PC-9 (cell line): ENCODE measurements around the gene SLC25A21.

Source experiments
- EZH2 ChIP-seq: fragments of 200-600 bp; sonication (generic); IDR thresholded peaks from 2 replicates; pipeline ENCODE4 v1.8.0; 2017; ENCODE audit warnings: antibody characterized with exemption, low read depth
- TF ChIP-seq, protein P1 (sequence below): fragments of 200-600 bp; sonication (generic); conservative IDR thresholded peaks from 2 replicates; pipeline ENCODE4 v1.6.1; 2017; ENCODE audit warnings: mixed run types, antibody characterized with exemption, mild to moderate bottlenecking, moderate library complexity

- no peak for TF ChIP-seq EZH2
- TF ChIP-seq, protein P1, sequence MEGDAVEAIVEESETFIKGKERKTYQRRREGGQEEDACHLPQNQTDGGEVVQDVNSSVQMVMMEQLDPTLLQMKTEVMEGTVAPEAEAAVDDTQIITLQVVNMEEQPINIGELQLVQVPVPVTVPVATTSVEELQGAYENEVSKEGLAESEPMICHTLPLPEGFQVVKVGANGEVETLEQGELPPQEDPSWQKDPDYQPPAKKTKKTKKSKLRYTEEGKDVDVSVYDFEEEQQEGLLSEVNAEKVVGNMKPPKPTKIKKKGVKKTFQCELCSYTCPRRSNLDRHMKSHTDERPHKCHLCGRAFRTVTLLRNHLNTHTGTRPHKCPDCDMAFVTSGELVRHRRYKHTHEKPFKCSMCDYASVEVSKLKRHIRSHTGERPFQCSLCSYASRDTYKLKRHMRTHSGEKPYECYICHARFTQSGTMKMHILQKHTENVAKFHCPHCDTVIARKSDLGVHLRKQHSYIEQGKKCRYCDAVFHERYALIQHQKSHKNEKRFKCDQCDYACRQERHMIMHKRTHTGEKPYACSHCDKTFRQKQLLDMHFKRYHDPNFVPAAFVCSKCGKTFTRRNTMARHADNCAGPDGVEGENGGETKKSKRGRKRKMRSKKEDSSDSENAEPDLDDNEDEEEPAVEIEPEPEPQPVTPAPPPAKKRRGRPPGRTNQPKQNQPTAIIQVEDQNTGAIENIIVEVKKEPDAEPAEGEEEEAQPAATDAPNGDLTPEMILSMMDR, result no peak
These were observed 303.3 kb downstream of the SLC25A21 start for GRCh38 chr14:36869125-36869524.
